Psoas muscle (tissue), 8 donors: Measurements from ENCODE around the gene EYA2. TPM values are rescaled to one million over a fixed set of nuclear protein-coding genes. Genes with fewer than 3 reads are reported as not detected.

Experiments used
- ATAC-seq, 4 donors: fragments of 200-7000 bp; cut with Tn5 transposase; one replicate each; pipeline ENCODE4 v1.9.1; 2020; ENCODE audit warnings: moderate library complexity in 3 of 4, mild to moderate bottlenecking in 2 of 4
- DNase-seq, 2 donors: peaks; one replicate each; pipeline ENCODE4 v3.0.0-alpha.2; 2020
- H3K27ac ChIP-seq: fragments of 200-600 bp; one replicate; pipeline ENCODE4 v1.8.0; 2022
- H3K27me3 ChIP-seq, 3 donors: fragments of 200-600 bp in 1 of 3; one replicate each; pipeline versions ENCODE4 v1.6.1 to v1.8.0; 2013 to 2022; ENCODE audit warnings: low read length in 2 of 3, mild to moderate bottlenecking in 2 of 3, moderate library complexity in 1 of 3; ENCODE audit not compliant: insufficient read depth in 3 of 3
- H3K36me3 ChIP-seq, 2 donors: fragments of 200-600 bp in 1 of 2; one replicate each; pipeline versions ENCODE4 v1.6.1 to v1.8.0; 2013 to 2022; ENCODE audit warnings: low read depth in 1 of 2, mild to moderate bottlenecking in 1 of 2, moderate library complexity in 1 of 2; ENCODE audit not compliant: insufficient read depth in 1 of 2
- H3K4me1 ChIP-seq: fragments of 200-600 bp; one replicate; pipeline ENCODE4 v1.8.0; 2022
- H3K4me3 ChIP-seq: fragments of 200-600 bp; one replicate; pipeline ENCODE4 v1.8.0; 2022; ENCODE audit warnings: mild to moderate bottlenecking
- H3K9me3 ChIP-seq: fragments of 200-600 bp; one replicate; pipeline ENCODE4 v1.8.0; 2022
- WGBS, 3 donors: extraction: QIAGEN DNeasy Blood & Tissue Kit; methylation state at CpG; one replicate each; pipeline versions ENCODE4 v1.1.6 to v1.1.7; 2013; 5-methylcytosine and 5-hydroxymethylcytosine counted together
- intact Hi-C, 2 donors: fragments of 100-400 bp; cut with DNase I; formaldehyde crosslinking; loops; one replicate each; pipeline versions ENCODE4 v1.11.0 to v1.14.2; 2022
- polyA plus RNA-seq, 3 donors: library from polyadenylated mRNA; stranded (reverse); fragments of 200-250 nt; gene quantifications; one replicate each; pipeline ENCODE4 v1.2.3, GENCODE V29; 2013
- total RNA-seq, 4 donors: library from RNA; stranded (reverse); fragmentation: NEBNext Ultra II Directional in 2 of 4; extraction: Animal tissue kit (Norgen Biotek cat#: 25700) in 2 of 4; gene quantifications; one replicate each; pipeline versions ENCODE4 v1.2.1 to v1.2.4, GENCODE V29; 2021 to 2023
- TF ChIP-seq, protein P1 (sequence below): fragments of 200-600 bp; IDR thresholded peaks from one replicate; pipeline ENCODE4 v1.8.0; 2022; ENCODE audit warnings: antibody characterized with exemption
- donor health status: healthy with polysubstance abuse.
- donor health status: DM: no; HTN: no; CAD: no; lungs with moderate emphysema.
- donor health status: Bipolar disorder and iron deficiency.
- donor health status: healthy.
- donor health status: DM: yes; HTN: yes; CAD: no.
- donor health status: DM: no; HTN: no; CAD: no.
- donor health status: DM: no; HTN: no; CAD: no.
- donor health status: DM: yes; HTN: yes; CAD: no.

Gene EYA2
- total and polyA plus RNA-seq, 7 donors = 0.72 to 4.0 (median 2.0) TPM

DNA sequence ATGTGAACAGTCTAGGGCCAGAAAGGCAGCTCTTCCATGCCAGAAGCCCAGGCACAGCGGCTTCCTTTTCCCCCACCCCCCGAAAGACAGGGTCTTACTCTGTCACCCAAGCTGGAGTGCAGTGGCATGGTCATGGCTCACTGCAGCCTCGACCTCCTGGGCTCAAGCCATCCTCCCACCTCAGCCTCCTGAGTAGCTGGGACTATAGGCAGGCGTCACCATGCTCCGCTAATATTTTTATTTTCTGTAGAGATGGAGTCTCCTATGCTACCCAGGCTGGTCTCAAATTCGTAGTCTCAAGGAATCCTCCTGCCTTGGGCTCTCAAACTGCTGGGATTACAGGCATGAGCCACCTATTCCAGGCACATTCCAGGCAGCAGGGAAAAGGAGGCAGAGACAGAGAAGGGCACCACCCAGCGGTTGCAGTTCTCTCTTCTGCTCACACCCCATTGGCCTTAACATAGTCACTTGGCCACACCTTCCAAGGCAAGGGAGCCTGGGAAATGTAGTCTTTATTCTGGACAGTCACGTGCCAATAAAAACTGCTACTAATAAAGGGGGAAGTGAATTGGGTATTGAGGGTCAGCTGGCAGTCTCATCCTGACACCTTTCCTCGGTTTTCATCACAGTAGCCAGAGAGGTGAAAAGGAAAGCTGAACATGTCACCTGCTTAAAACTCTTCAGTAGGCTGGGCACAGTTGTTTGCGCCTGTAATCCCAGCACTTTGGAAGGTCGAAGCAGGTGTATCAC lies 255.9 kb downstream of the EYA2 start:
- 56 to 66% (median 65%) methylated on average over 11 of the region's 11 CpGs for WGBS, 3 donors
- DNase-seq (peak; percentile 53 to 61), ATAC-seq (peak in 3 of 4 donors; percentile 69 to 77 (median 70))
- Histone ChIP-seq H3K9me3 (no peaks in the 10 kb centered on the region), H3K36me3 (no peaks in the 10 kb centered on the region), H3K27me3 (no peaks in the 10 kb centered on the region), H3K27ac (no peak overlapping the region), H3K4me1 (no peaks in the 10 kb centered on the region), H3K4me3 (no peak overlapping the region)
- TF ChIP-seq, protein P1, sequence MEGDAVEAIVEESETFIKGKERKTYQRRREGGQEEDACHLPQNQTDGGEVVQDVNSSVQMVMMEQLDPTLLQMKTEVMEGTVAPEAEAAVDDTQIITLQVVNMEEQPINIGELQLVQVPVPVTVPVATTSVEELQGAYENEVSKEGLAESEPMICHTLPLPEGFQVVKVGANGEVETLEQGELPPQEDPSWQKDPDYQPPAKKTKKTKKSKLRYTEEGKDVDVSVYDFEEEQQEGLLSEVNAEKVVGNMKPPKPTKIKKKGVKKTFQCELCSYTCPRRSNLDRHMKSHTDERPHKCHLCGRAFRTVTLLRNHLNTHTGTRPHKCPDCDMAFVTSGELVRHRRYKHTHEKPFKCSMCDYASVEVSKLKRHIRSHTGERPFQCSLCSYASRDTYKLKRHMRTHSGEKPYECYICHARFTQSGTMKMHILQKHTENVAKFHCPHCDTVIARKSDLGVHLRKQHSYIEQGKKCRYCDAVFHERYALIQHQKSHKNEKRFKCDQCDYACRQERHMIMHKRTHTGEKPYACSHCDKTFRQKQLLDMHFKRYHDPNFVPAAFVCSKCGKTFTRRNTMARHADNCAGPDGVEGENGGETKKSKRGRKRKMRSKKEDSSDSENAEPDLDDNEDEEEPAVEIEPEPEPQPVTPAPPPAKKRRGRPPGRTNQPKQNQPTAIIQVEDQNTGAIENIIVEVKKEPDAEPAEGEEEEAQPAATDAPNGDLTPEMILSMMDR = peak; percentile 27
- intact Hi-C loops = no loop called here

DNA sequence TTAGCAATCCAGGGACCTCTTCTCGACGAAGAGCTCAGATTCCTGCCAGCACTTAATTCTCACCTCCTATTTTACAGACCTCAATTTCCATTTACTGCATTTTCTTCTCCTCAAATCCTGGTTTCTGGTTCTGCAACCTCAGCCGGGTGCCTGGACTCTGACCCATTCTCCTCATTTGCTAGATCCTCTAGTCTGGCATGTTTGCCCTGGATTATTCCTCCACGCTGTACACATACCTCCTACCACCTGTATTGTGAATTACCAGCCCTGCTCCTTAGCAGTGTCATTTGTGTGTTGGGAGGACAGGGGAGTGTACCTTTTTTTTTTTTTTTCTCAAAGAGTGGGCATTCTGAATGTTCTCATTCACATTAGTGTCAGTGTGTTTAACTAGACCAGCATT lies 257.4 kb downstream of the EYA2 start:
- no peak for ATAC-seq
- Histone ChIP-seq H3K4me3 (no peak overlapping the region), H3K27me3 (no peaks in the 10 kb centered on the region), H3K27ac (no peak overlapping the region), H3K4me1 (no peaks in the 10 kb centered on the region), H3K36me3 (no peaks in the 10 kb centered on the region), H3K9me3 (no peaks in the 10 kb centered on the region)
- intact Hi-C loops = no loop called here
- WGBS, 3 donors = 80 to 84% (median 83%) methylated on average over 4 of the region's 4 CpGs
- TF ChIP-seq, protein P1 = no peak
- DNase-seq = no peak

DNA sequence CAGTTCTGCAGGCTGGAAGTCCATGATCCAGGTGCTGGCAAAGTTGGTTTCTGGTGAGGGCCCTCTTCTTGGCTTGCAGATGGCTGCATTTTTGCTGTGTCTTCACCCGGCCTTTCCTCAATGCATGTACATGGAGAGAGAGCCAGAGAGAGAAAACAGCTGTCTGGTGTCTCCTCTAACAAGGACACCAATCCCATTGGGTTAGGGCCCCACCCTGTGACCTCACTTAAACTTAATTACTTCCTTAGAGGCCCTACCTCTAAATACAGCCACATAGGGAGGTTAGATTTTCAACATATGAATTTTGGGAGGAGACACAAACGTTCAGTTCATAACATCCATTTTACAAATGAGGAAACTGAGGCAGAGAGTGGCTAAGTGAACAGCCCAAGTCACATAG lies 259.4 kb downstream of the EYA2 start:
- ATAC-seq (no peak), DNase-seq (no peak)
- Histone ChIP-seq H3K36me3 (no peaks in the 10 kb centered on the region), H3K27ac (no peak overlapping the region), H3K9me3 (no peaks in the 10 kb centered on the region), H3K27me3 (no peaks in the 10 kb centered on the region), H3K4me1 (no peaks in the 10 kb centered on the region), H3K4me3 (no peak overlapping the region)
- intact Hi-C loops = no loop called here
- TF ChIP-seq, protein P1 = no peak
- 65 to 81% (median 81%) methylated on average over 2 of the region's 2 CpGs for WGBS, 3 donors

DNA sequence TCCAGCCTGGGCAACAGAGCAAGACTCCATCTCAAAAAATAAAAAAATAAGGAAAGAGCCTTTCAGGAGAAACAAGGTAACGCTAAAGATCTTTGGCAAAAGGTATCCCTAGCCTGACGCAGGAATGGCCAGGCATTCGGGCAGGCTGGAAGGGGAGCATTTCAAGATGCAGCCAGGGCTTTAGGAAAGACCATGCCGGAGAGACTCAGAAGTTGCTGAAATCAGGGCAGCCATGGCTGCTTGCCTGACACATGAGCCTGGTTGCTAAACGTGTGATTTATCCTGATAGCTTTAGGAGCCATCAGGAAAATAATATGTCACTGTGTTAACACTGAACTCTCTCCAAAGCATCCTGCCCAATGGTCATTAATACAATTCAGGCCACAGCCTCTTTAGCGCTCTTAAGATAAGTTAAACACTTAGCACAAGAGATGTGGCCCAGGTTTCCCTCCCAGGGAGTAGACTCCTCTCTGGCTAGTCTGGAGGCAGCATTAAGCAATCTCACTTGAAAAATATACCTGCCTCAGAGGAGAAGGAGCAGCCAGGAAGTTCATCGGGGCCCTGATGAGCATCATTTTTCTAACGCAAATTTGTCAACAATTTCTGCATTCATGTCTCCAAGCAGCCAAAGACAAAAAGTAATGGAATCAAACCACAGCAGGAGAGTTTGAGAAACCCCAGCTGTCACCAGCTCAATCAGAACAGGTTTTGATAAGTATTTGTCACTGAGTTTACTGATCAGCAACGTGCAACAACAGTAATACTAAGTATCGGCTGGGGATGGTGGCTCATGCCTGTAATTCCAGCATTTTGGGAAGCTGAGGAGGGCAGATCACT lies 261.9 kb downstream of the EYA2 start:
- DNase-seq = no peak
- Histone ChIP-seq H3K4me3 (no peak overlapping the region), H3K36me3 (no peaks in the 10 kb centered on the region), H3K27ac (no peak overlapping the region), H3K27me3 (no peaks in the 10 kb centered on the region), H3K4me1 (no peaks in the 10 kb centered on the region), H3K9me3 (no peaks in the 10 kb centered on the region)
- 61 to 65% (median 62%) methylated on average over 10 of the region's 10 CpGs for WGBS, 3 donors
- no peak for ATAC-seq
- TF ChIP-seq, protein P1 = no peak
- intact Hi-C loops = no loop called here
